ENCODE measurements around the gene TRAF5.

Gene TRAF5

DNA sequence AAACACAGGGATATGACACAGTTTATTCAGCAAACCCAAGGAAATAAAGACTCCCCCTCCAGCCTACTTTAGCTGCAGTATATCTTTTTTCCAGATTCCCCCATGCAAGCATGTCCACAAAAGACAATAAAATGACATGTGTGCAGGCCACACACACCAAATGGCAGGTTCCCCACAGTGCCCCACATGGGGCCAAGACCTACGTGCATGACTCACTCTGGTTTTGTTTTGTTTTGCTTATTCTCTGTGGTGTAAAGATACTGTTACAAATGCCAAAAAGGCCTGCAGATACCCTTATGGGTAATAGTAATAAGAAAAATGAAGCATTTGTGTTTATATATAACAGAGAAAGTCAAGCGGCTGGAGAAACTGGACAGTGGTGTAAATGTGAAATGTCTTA is 93.8 kb downstream of the TRAF5 start:
- CTCF ChIA-PET = interaction anchor here (1.0 kb wide), 1 partner anchor 85 kb away, joined by 3 read pairs; no protein-coding TSS in a partner anchor
- no peak for DNase-seq

DNA sequence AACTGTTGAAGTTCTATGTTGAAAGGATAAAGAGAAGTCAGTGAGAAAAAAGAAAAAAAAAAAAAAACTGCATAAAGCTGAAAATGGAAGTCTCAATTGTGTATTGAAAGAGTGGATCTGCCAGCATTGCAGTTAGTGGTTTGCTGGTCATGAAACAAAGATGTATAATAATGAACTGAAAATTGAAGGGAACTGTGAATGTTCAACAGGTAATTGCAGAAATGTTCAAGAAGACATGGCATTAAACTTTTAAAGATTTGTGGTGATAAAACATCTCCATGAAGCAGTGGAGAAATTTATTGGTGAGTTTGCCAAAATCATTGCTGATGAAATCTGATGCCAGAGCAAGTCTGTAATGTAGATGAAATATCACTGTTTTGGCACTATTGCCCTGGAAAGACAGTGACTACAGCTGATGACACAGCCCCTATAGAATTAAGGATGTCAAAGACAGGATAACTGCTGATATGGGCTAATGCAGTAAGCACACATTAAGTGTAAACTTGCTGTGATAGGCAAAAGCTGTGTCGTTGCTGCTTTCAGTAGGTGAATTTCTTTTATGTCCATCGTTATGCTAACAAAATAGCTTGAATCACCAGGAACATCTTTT is 94.3 kb downstream of the TRAF5 start:
- H3K27ac Mint-ChIP-seq = no peak overlapping the region
- CTCF ChIA-PET = interaction anchor here (1.0 kb wide), 1 partner anchor 86 kb away, joined by 3 read pairs; no protein-coding TSS in a partner anchor
- H3K4me1 Mint-ChIP-seq = peaks cover 7% of the 10 kb centered on the region
- H3K4me3 Mint-ChIP-seq = no peak overlapping the region
- H3K9me3 Mint-ChIP-seq = no peaks in the 10 kb centered on the region
- H3K27me3 Mint-ChIP-seq = no peaks in the 10 kb centered on the region
- no peaks in the 10 kb centered on the region for H3K36me3 Mint-ChIP-seq
- no peak for DNase-seq

More for the DNA sequence above, 93.8 kb downstream of the TRAF5 start:
- H3K27ac Mint-ChIP-seq = no peak overlapping the region
- H3K4me1 Mint-ChIP-seq = peaks cover 10% of the 10 kb centered on the region
- no peaks in the 10 kb centered on the region for H3K9me3 Mint-ChIP-seq
- H3K4me3 Mint-ChIP-seq = no peak overlapping the region
- no peaks in the 10 kb centered on the region for H3K36me3 Mint-ChIP-seq
- H3K27me3 Mint-ChIP-seq = no peaks in the 10 kb centered on the region

DNA sequence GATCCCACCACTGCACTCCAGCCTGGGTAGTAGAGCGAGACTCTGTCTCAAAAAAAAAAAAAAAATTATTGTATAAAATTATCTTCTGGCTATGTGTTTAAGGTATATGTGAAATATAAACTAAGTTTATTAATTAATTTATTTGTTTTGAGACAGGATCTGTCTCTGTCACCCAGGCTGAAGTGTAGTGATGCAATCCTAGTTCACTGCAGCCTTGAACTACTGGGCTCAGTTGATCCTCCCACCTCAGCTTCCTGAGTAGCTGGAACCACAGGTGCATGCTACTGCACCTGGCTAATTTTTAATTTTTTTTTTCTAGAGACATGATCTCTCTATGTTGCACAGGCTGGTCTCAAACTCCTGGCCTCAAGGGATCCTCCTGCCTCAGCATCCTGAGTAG is 97.4 kb downstream of the TRAF5 start:
- CTCF ChIA-PET = interaction anchor here (0.9 kb wide), 1 partner anchor 90 kb away, joined by 3 read pairs; no protein-coding TSS in a partner anchor
- Mint-ChIP-seq H3K9me3 (no peaks in the 10 kb centered on the region), H3K27me3 (no peaks in the 10 kb centered on the region), H3K36me3 (no peaks in the 10 kb centered on the region), H3K4me3 (no peak overlapping the region), H3K4me1 (no peaks in the 10 kb centered on the region), H3K27ac (no peak overlapping the region)
- no peak for DNase-seq
